ENCODE data around the gene P2RY11. TPM values are rescaled to one million over a fixed set of nuclear protein-coding genes. Genes with fewer than 3 reads are reported as not detected.

Gene P2RY11
- total and polyA plus RNA-seq, 2 of the 4 experiments (the other 2 are of a cell fraction) = 0.54 to 4.5 TPM

DNA sequence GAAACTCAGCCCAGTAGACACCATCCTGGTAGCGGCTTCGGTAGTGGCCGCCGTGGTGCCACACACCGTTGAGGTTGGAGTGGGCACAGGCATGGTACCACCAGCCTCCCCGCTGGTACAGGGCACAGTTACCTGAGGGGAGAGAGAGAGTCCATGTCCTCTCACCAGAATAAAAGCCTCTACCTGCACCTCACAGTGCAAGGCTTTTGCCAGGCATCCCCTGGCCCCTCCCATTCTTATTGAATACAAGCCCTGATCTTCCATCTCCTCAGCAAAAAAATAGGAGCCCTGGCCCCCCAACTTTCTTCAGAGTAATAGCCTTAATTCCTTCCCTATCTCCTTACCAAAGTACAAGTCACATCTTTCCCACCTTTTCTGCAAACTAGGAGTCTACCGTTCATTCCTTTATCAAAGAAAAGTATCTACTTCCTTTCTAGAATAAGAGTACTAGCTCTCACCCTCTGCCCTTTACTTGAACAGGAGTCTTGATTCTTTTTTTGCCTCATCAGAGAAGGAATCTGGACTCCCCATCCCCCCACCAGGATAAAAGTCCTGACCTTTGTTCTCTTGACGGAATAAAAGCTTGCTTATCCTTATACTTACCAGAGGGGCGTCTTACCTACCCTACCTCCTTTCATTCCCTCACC, 18.7 kb upstream of the P2RY11 start:
- Histone ChIP-seq H4K20me1 (ENCODE audit: insufficient read depth, low read length) (no peaks in the 10 kb centered on the region), H3K4ac (ENCODE audit: low read depth, low read length) (no peak overlapping the region), H2BK15ac (ENCODE audit: low read depth, low read length) (no peak overlapping the region), H3K27ac (ENCODE audit: insufficient read depth, low read length) (no peak overlapping the region), H3K9me3 (ENCODE audit: control insufficient read depth, insufficient read depth, low read length) (no peaks in the 10 kb centered on the region), H4K8ac (ENCODE audit: low read depth in 2 of 2, low read length in 2 of 2) (no peak overlapping the region), H3K14ac (replicated peaks; ENCODE audit: low read depth, low read length) (no peak overlapping the region), H2AK5ac (ENCODE audit: low read depth, low read length) (no peak overlapping the region), H3K56ac (ENCODE audit: extremely low read depth, insufficient read depth, low read length) (no peak overlapping the region), H2BK5ac (ENCODE audit: low read depth, low read length, poor library complexity, severe bottlenecking) (no peak overlapping the region), H2AK9ac (replicated peaks; ENCODE audit: low read depth, low read length, poor library complexity) (no peak overlapping the region), H2BK20ac (ENCODE audit: low read depth, low read length) (no peak overlapping the region), H2BK120ac (ENCODE audit: low read depth, low read length) (no peak overlapping the region), H4K91ac (ENCODE audit: insufficient read depth, low read depth, low read length) (no peak overlapping the region), H3K79me1 (ENCODE audit: low read depth in 1 of 2, low read length in 2 of 2) (peaks cover 0 to 5% of the 10 kb centered on the region in 2 experiments; a peak in 1 of 4 replicates), H3K9me1 (ENCODE audit: insufficient read depth, low read length) (0 out of 2 replicates have a peak, but pooled peaks cover 5% of the 10 kb centered on the region), H3K9ac (ENCODE audit: low read depth, low read length) (no peak overlapping the region), H2AFZ (replicated peaks; ENCODE audit: low read length, poor library complexity) (no peak overlapping the region), H3K18ac (ENCODE audit: low read depth, low read length) (no peak overlapping the region), H3K23ac (ENCODE audit: low read depth, low read length) (no peak overlapping the region), H3K4me1 (ENCODE audit: control insufficient read depth, insufficient read depth, low read length) (peaks cover 4% of the 10 kb centered on the region), H3K27me3 (ENCODE audit: control insufficient read depth, insufficient read depth, low read length) (no peaks in the 10 kb centered on the region), H3K4me3 (ENCODE audit: insufficient read depth, low read depth, low read length) (no peak overlapping the region), H3K36me3 (ENCODE audit: control insufficient read depth, insufficient read depth, low read length) (peaks cover 31% of the 10 kb centered on the region; the same call in 1 of the 2 replicates), H4K5ac (ENCODE audit: low read depth, low read length) (no peak overlapping the region), H3K4me2 (ENCODE audit: low read depth, low read length) (no peak overlapping the region)
- dilution Hi-C loops (cut with HindIII; ENCODE audit: low sequenced_read_pairs, unreplicated experiment) = no loop called here
- POLR2A ChIA-PET (ENCODE audit: unreplicated experiment) = no interaction called here
- 82% methylated on average over 5 of the region's 9 CpGs; no CpG with 5 or more reads in 1 of the 2 experiments for WGBS, 2 experiments (ENCODE audit: extremely low coverage in 2 of 2, insufficient read length in 1 of 2)
- in situ Hi-C loops (cut with MboI; ENCODE audit: low sequenced_read_pairs) = no loop called here
- DNase-seq = no peak
- CTCF ChIA-PET = no interaction called here
- TF ChIP-seq, protein P1, sequence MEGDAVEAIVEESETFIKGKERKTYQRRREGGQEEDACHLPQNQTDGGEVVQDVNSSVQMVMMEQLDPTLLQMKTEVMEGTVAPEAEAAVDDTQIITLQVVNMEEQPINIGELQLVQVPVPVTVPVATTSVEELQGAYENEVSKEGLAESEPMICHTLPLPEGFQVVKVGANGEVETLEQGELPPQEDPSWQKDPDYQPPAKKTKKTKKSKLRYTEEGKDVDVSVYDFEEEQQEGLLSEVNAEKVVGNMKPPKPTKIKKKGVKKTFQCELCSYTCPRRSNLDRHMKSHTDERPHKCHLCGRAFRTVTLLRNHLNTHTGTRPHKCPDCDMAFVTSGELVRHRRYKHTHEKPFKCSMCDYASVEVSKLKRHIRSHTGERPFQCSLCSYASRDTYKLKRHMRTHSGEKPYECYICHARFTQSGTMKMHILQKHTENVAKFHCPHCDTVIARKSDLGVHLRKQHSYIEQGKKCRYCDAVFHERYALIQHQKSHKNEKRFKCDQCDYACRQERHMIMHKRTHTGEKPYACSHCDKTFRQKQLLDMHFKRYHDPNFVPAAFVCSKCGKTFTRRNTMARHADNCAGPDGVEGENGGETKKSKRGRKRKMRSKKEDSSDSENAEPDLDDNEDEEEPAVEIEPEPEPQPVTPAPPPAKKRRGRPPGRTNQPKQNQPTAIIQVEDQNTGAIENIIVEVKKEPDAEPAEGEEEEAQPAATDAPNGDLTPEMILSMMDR (conservative IDR thresholded peaks at IDR 0.05; ENCODE audit: low read depth, low read length) = no peak
- TF ChIP-seq FOS (IDR thresholded peaks at IDR 0.05; ENCODE audit: low read depth, low read length) (no peak), CHD1 (IDR thresholded peaks at IDR 0.05; ENCODE audit: low read depth, low read length) (no peak), MAZ (IDR thresholded peaks at IDR 0.05; ENCODE audit: borderline replicate concordance, low read depth, low read length) (no peak), SMC3 (IDR thresholded peaks at IDR 0.05; ENCODE audit: low read depth, low read length) (no peak), RCOR1 (IDR thresholded peaks at IDR 0.05; ENCODE audit: insufficient replicate concordance, low read length) (no peak), RAD21 (IDR thresholded peaks at IDR 0.05; ENCODE audit: low read length) (no peak), POLR2A (IDR thresholded peaks at IDR 0.05; ENCODE audit: low read depth, low read length) (no peak), MAFK (IDR thresholded peaks at IDR 0.05; ENCODE audit: low read depth, low read length) (no peak), USF2 (IDR thresholded peaks at IDR 0.05; ENCODE audit: low read depth, low read length) (no peak), RFX5 (IDR thresholded peaks at IDR 0.05; ENCODE audit: low read depth, low read length) (no peak), BHLHE40 (IDR thresholded peaks at IDR 0.05; ENCODE audit: low read depth, low read length) (no peak), CEBPB (IDR thresholded peaks at IDR 0.05; ENCODE audit: low read depth, low read length) (no peak)
- TF ChIP-seq, protein P2, sequence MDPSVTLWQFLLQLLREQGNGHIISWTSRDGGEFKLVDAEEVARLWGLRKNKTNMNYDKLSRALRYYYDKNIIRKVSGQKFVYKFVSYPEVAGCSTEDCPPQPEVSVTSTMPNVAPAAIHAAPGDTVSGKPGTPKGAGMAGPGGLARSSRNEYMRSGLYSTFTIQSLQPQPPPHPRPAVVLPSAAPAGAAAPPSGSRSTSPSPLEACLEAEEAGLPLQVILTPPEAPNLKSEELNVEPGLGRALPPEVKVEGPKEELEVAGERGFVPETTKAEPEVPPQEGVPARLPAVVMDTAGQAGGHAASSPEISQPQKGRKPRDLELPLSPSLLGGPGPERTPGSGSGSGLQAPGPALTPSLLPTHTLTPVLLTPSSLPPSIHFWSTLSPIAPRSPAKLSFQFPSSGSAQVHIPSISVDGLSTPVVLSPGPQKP (IDR thresholded peaks at IDR 0.05; ENCODE audit: borderline replicate concordance, low read depth, low read length) = no peak
- ATAC-seq (ENCODE audit: low read depth) = no peak
- no TSS peak for BruUV-seq (replicated peaks)
- intact Hi-C loops (cut with micrococcal nuclease) = no loop called here

Measured in IMR-90 (cell line).